OCI-LY7 (cell line): ENCODE data around the gene ACVR1C.

ENCODE experiments used
- CTCF ChIP-seq: fragments of 200-600 bp; sonication (generic); conservative IDR thresholded peaks from 2 replicates; pipeline ENCODE4 v1.5.1; 2014; ENCODE audit warnings: mild to moderate bottlenecking, antibody characterized with exemption, low read length, moderate library complexity, mixed read lengths
- EZH2phosphoT487 ChIP-seq: fragments of 200-600 bp; sonication (generic); IDR thresholded peaks from 2 replicates; pipeline ENCODE4 v1.6.1; 2018; ENCODE audit warnings: low read depth, borderline replicate concordance, mild to moderate bottlenecking, mixed run types, antibody characterized with exemption, low read length, moderate library complexity, mixed read lengths

DNA sequence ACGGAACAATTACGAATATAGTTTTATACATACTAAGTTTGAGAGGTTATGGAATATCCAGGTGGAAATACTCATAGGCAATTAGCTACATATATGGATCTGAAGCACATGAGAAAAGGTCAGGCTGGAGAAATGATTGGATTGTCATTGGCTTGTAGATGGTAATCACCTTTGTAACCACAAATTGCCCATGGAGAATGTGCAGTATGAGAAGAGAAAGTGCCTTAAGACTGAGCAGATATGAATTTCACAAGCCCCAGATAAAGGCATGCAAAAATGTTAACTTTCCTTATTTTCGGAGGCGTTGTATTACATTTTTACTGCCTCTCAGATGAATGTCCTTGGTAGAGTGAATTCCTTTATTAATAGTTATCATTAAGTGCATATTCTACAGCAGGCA is 33.1 kb upstream of the ACVR1C start:
- TF ChIP-seq CTCF: no peak
- no peak for TF ChIP-seq EZH2phosphoT487
